Measurements from ENCODE around the gene CDKN2AIPNL. TPM values are rescaled to one million over a fixed set of nuclear protein-coding genes. Genes with fewer than 3 reads are reported as not detected.

The CDKN2AIPNL gene
- total RNA-seq, 1 donor from 2014 or later: 15.2 TPM

GRCh38 chr5:134445856-134446818 is 34.5 kb upstream of the CDKN2AIPNL start:
- Mint-ChIP-seq H3K27ac (ENCODE audit: unreplicated experiment) (no peak overlapping the region), H3K4me1 (ENCODE audit: low read depth) (no peaks in the 10 kb centered on the region), H3K9me3 (ENCODE audit: low read depth) (no peaks in the 10 kb centered on the region), H3K4me3 (ENCODE audit: unreplicated experiment) (no peak overlapping the region), H3K27me3 (ENCODE audit: low read depth) (no peaks in the 10 kb centered on the region), H3K36me3 (ENCODE audit: low read depth) (no peaks in the 10 kb centered on the region)
- no peak for TF ChIP-seq CTCF (IDR thresholded peaks at IDR 0.05)
- no peak for DNase-seq (ENCODE audit: low spot score)

- no peak for TF ChIP-seq CTCF (IDR thresholded peaks at IDR 0.05)
- H3K27me3 Mint-ChIP-seq (ENCODE audit: low read depth): no peaks in the 10 kb centered on the region
- H3K36me3 Mint-ChIP-seq (ENCODE audit: low read depth): no peaks in the 10 kb centered on the region
- no peak overlapping the region for H3K27ac Mint-ChIP-seq (ENCODE audit: unreplicated experiment)
- H3K4me1 Mint-ChIP-seq (ENCODE audit: low read depth): no peaks in the 10 kb centered on the region
- no peak for DNase-seq (ENCODE audit: low spot score)
- H3K9me3 Mint-ChIP-seq (ENCODE audit: low read depth): no peaks in the 10 kb centered on the region
- no peak overlapping the region for H3K4me3 Mint-ChIP-seq (ENCODE audit: unreplicated experiment)
Measured at GRCh38 chr5:134444941-134445471, 33.3 kb upstream of the CDKN2AIPNL start.

GRCh38 chr5:134440201-134440755 is 28.6 kb upstream of the CDKN2AIPNL start:
- Mint-ChIP-seq H3K4me1 (ENCODE audit: low read depth) (peaks cover 32% of the 10 kb centered on the region), H3K36me3 (ENCODE audit: low read depth) (no peaks in the 10 kb centered on the region), H3K27me3 (ENCODE audit: low read depth) (no peaks in the 10 kb centered on the region), H3K27ac (ENCODE audit: unreplicated experiment) (no peak overlapping the region), H3K4me3 (ENCODE audit: unreplicated experiment) (no peak overlapping the region), H3K9me3 (ENCODE audit: low read depth) (no peaks in the 10 kb centered on the region)
- no peak for TF ChIP-seq CTCF (IDR thresholded peaks at IDR 0.05)
- DNase-seq (ENCODE audit: low spot score): no peak

DNA sequence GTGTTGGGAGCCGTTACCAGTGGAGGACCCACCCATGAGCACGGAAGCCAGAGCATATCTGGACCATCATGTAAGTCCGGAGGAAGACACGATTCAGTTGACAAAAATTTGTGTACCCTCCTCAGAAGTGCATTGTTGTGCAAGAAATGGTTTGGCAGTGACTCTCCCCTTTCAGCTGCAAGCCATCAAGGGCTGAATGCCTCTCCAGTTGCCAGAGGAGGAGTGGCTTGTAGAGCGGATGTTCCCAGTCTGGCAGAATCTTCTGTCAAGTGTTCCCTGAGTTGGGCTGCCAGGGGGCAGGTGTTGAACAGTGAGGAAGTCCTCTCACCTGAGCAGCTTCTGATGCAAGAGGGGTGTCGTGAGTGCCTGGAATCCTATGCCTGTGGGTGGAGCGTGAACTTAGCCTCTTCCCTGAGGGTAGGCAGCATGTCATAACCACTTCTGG is 27.6 kb upstream of the CDKN2AIPNL start:
- peak overlapping the region; percentile 81 for H3K27ac Mint-ChIP-seq (ENCODE audit: unreplicated experiment)
- no peak for DNase-seq (ENCODE audit: low spot score)

More for the DNA sequence above, 27.6 kb upstream of the CDKN2AIPNL start:
- H3K4me1 Mint-ChIP-seq (ENCODE audit: low read depth): peaks cover 32% of the 10 kb centered on the region
- TF ChIP-seq CTCF (IDR thresholded peaks at IDR 0.05): no peak
- no peaks in the 10 kb centered on the region for H3K9me3 Mint-ChIP-seq (ENCODE audit: low read depth)
- H3K27me3 Mint-ChIP-seq (ENCODE audit: low read depth): no peaks in the 10 kb centered on the region
- H3K4me3 Mint-ChIP-seq (ENCODE audit: unreplicated experiment): no peak overlapping the region
- no peaks in the 10 kb centered on the region for H3K36me3 Mint-ChIP-seq (ENCODE audit: low read depth)
